Cerebellar cortex (tissue), 1 donor: Measurements from ENCODE around the gene PNPLA2.

Source experiments
- DNase-seq: peaks from one replicate; pipeline ENCODE4 v3.0.0-alpha.2; 2015; ENCODE audit warnings: low spot score

PNPLA2 gene

GRCh38 chr11:816433-816779, 2.3 kb upstream of the PNPLA2 start:
- DNase-seq = peak; percentile 81

- DNase-seq = peak; percentile 89
These were observed 616 bp downstream of the PNPLA2 start for GRCh38 chr11:819129-819931.

- DNase-seq = peak; percentile 86
These were observed 1.4 kb downstream of the PNPLA2 start for GRCh38 chr11:819943-820649.

- no peak for DNase-seq
These were observed 2.2 kb downstream of the PNPLA2 start for GRCh38 chr11:820655-821511.

- DNase-seq = no peak
These were observed 3.0 kb downstream of the PNPLA2 start for GRCh38 chr11:821512-822371.

- no peak for DNase-seq
These were observed 5.0 kb downstream of the PNPLA2 start for GRCh38 chr11:823441-824291.

GRCh38 chr11:824292-824880, 5.7 kb downstream of the PNPLA2 start:
- no peak for DNase-seq

GRCh38 chr11:824942-825341, 6.2 kb downstream of the PNPLA2 start:
- DNase-seq = no peak

- DNase-seq = no peak
These were observed 6.9 kb downstream of the PNPLA2 start for GRCh38 chr11:825366-826226.

GRCh38 chr11:826227-826621, 7.5 kb downstream of the PNPLA2 start:
- DNase-seq = no peak

GRCh38 chr11:826836-827145, 8.1 kb downstream of the PNPLA2 start:
- DNase-seq = no peak

- no peak for DNase-seq
These were observed 8.6 kb downstream of the PNPLA2 start for GRCh38 chr11:827146-827896.

- DNase-seq = no peak
These were observed 9.1 kb downstream of the PNPLA2 start, which contains the start of gene CRACR2B for GRCh38 chr11:827897-828192. Gene CRACR2B, plus strand, starts transcription at chr11:827919. Its CDS starts 689 bp downstream, at chr11:828608.

- no peak for DNase-seq
These were observed 9.9 kb downstream of the PNPLA2 start for GRCh38 chr11:828506-829175.

- no peak for DNase-seq
These were observed 10.6 kb downstream of the PNPLA2 start for GRCh38 chr11:829176-829846.

GRCh38 chr11:829847-830294, 11.2 kb downstream of the PNPLA2 start:
- no peak for DNase-seq

GRCh38 chr11:830295-831117, 11.8 kb downstream of the PNPLA2 start:
- DNase-seq = peak; percentile 85
